H1 (cell line): ENCODE data around the gene ZNF521. TPM values are rescaled to one million over a fixed set of nuclear protein-coding genes. Genes with fewer than 3 reads are reported as not detected.

Experiments used
- CTCF ChIA-PET: fragments of 300-600 bp; sonication (Branson Sonifier 250); formaldehyde crosslinking; loops from one replicate; lab custom pipeline; 2021; ENCODE audit not compliant: partially characterized antibody; lab: Charles Lee
- POLR2A ChIA-PET: fragments of 300-600 bp; sonication (Branson Sonifier 250); formaldehyde crosslinking; loops from one replicate; lab custom pipeline; 2021; ENCODE audit warnings: inconsistent platforms; ENCODE audit not compliant: partially characterized antibody; lab: Charles Lee
- DNase-seq, 2 experiments: peaks; one replicate each; pipeline versions ENCODE4 v3.0.0 to v3.0.0-alpha.2; 2010 to 2022; ENCODE audit warnings: low spot score in 2 of 2, low read depth in 1 of 2, mixed read lengths in 1 of 2
- FAIRE-seq: peaks from 2 replicates; lab custom pipeline; 2011; peaks lifted over from hg19 to GRCh38; lab: Jason Lieb, UNC
- H2AFZ ChIP-seq: 2 replicates; pipeline ENCODE4 v1.8.1; 2012; ENCODE audit warnings: low read length, inconsistent platforms
- H2AK5ac ChIP-seq: 2 replicates; pipeline ENCODE4 v1.6.1; 2013; ENCODE audit warnings: low read depth, low read length
- H2BK120ac ChIP-seq: replicated peaks from 2 replicates; pipeline ENCODE3; 2013; ENCODE audit warnings: low read depth, low read length, inconsistent platforms
- H2BK12ac ChIP-seq: 2 replicates; pipeline ENCODE4 v1.6.1; 2013; ENCODE audit warnings: low read depth, low read length
- H2BK15ac ChIP-seq: 2 replicates; pipeline ENCODE4 v1.6.1; 2013; ENCODE audit warnings: low read length
- H2BK20ac ChIP-seq: 2 replicates; pipeline ENCODE4 v1.6.1; 2013; ENCODE audit warnings: low read length
- H2BK5ac ChIP-seq: 2 replicates; pipeline ENCODE4 v1.6.1; 2013; ENCODE audit warnings: low read depth, low read length
- H3K14ac ChIP-seq: 2 replicates; pipeline ENCODE4 v1.6.1; 2013; ENCODE audit warnings: inconsistent platforms; ENCODE audit not compliant: insufficient read length
- H3K18ac ChIP-seq: 2 replicates; pipeline ENCODE4 v1.6.1; 2013; ENCODE audit warnings: low read length; ENCODE audit errors: extremely low read depth
- H3K23ac ChIP-seq: 2 replicates; pipeline ENCODE4 v1.6.1; 2013; ENCODE audit warnings: inconsistent platforms; ENCODE audit not compliant: insufficient read length
- H3K23me2 ChIP-seq: 2 replicates; pipeline ENCODE4 v1.6.1; 2013; ENCODE audit warnings: low read depth, low read length
- H3K27ac ChIP-seq: 2 replicates; pipeline ENCODE4 v1.6.1; 2011; ENCODE audit warnings: low read depth, low read length, inconsistent platforms
- H3K27me3 ChIP-seq, 4 experiments: replicated peaks in 1 of 4; 1 replicate in 1 of 4; 2 replicates in 3 of 4; pipeline versions ENCODE4 v1.6.1 to v1.8.1; 2011 to 2013; ENCODE audit warnings: low read length in 3 of 4, mild to moderate bottlenecking in 3 of 4, inconsistent platforms in 2 of 4, mixed read lengths in 2 of 4, moderate library complexity in 1 of 4; ENCODE audit not compliant: control insufficient read depth in 3 of 4, insufficient read depth in 3 of 4; ENCODE audit errors: extremely low read depth in 1 of 4
- H3K36me3 ChIP-seq, 4 experiments: 2 replicates each; pipeline versions ENCODE4 v1.6.1 to v1.8.1; 2011 to 2013; ENCODE audit warnings: mild to moderate bottlenecking in 4 of 4, low read length in 3 of 4, moderate library complexity in 2 of 4, control low read depth in 1 of 4, inconsistent platforms in 1 of 4; ENCODE audit not compliant: insufficient read depth in 4 of 4, control insufficient read depth in 2 of 4
- H3K4ac ChIP-seq: replicated peaks from 2 replicates; pipeline ENCODE3; 2013; ENCODE audit warnings: low read length, low read depth, mixed read lengths, inconsistent platforms; ENCODE audit not compliant: insufficient read length
- H3K4me1 ChIP-seq, 4 experiments: replicated peaks in 1 of 4; 1 replicate in 1 of 4; 2 replicates in 3 of 4; pipeline versions ENCODE4 v1.6.1 to v1.8.1; 2011 to 2013; ENCODE audit warnings: low read length in 3 of 4, inconsistent platforms in 2 of 4, mixed read lengths in 1 of 4; ENCODE audit not compliant: insufficient read depth in 4 of 4, control insufficient read depth in 3 of 4
- H3K4me2 ChIP-seq, 2 experiments: 2 replicates each; pipeline versions ENCODE4 v1.6.1 to v1.8.1; 2011 to 2013; ENCODE audit warnings: low read depth in 2 of 2, low read length in 2 of 2, control low read depth in 1 of 2, inconsistent platforms in 1 of 2, mild to moderate bottlenecking in 1 of 2; ENCODE audit not compliant: insufficient read depth in 1 of 2
- H3K4me3 ChIP-seq, 4 experiments: fragments of 200-600, 300-600 bp in 1 of 4; sonication (generic), shearing (Covaris generic), sonication (Bioruptor Twin) in 1 of 4; 2 replicates each; pipeline versions ENCODE4 v1.5.1 to v1.8.1; 2011 to 2016; ENCODE audit warnings: low read length in 4 of 4, low read depth in 3 of 4, control low read depth in 2 of 4, inconsistent platforms in 2 of 4, mild to moderate bottlenecking in 2 of 4, mixed read lengths in 1 of 4, moderate library complexity in 1 of 4; ENCODE audit not compliant: insufficient read depth in 2 of 4; ENCODE audit errors: extremely low read depth in 1 of 4
- H3K56ac ChIP-seq: replicated peaks from 2 replicates; pipeline ENCODE3; 2013; ENCODE audit warnings: low read depth, mild to moderate bottlenecking, mixed read lengths, low read length, inconsistent platforms; ENCODE audit not compliant: insufficient read length
- H3K79me1 ChIP-seq: 2 replicates; pipeline ENCODE4 v1.6.1; 2013; ENCODE audit warnings: low read depth, low read length, control low read depth
- H3K79me2 ChIP-seq, 2 experiments: 2 replicates each; pipeline versions ENCODE4 v1.6.1 to v1.8.1; 2012 to 2013; ENCODE audit warnings: low read length in 2 of 2, mild to moderate bottlenecking in 2 of 2, inconsistent platforms in 1 of 2; ENCODE audit not compliant: insufficient read depth in 2 of 2, control insufficient read depth in 1 of 2
- H3K9ac ChIP-seq, 4 experiments: replicated peaks in 1 of 4; 1 replicate in 1 of 4; 2 replicates in 3 of 4; pipeline versions ENCODE4 v1.6.1 to v1.8.1; 2011 to 2013; ENCODE audit warnings: low read depth in 3 of 4, low read length in 3 of 4, control low read depth in 2 of 4, mild to moderate bottlenecking in 2 of 4, moderate library complexity in 2 of 4, inconsistent platforms in 1 of 4; ENCODE audit errors: extremely low read depth in 1 of 4
- H3K9me3 ChIP-seq, 2 experiments: 2 replicates each; pipeline versions ENCODE4 v1.6.1 to v1.8.1; 2012 to 2013; ENCODE audit warnings: mild to moderate bottlenecking in 2 of 2, moderate library complexity in 2 of 2, control low read depth in 1 of 2, inconsistent platforms in 1 of 2, low read depth in 1 of 2, low read length in 1 of 2, mixed read lengths in 1 of 2; ENCODE audit not compliant: insufficient read depth in 2 of 2
- H4K20me1 ChIP-seq, 2 experiments: replicated peaks in 1 of 2; 2 replicates each; pipeline versions ENCODE3 to v1.8.1; 2011 to 2013; ENCODE audit warnings: inconsistent platforms in 2 of 2, low read length in 2 of 2, mild to moderate bottlenecking in 1 of 2; ENCODE audit not compliant: insufficient read depth in 2 of 2, control insufficient read depth in 1 of 2
- H4K5ac ChIP-seq: 2 replicates; pipeline ENCODE4 v1.6.1; 2013; ENCODE audit warnings: low read length, low read depth, mixed read lengths, inconsistent platforms; ENCODE audit not compliant: insufficient read length
- H4K8ac ChIP-seq: 2 replicates; pipeline ENCODE4 v1.8.0; 2013; ENCODE audit warnings: mild to moderate bottlenecking, moderate library complexity, low read length, inconsistent platforms; ENCODE audit not compliant: insufficient read depth; ENCODE audit errors: extremely low read depth
- H4K91ac ChIP-seq: replicated peaks from 2 replicates; pipeline ENCODE3; 2013; ENCODE audit warnings: low read length, mixed read lengths, inconsistent platforms; ENCODE audit not compliant: insufficient read length
- EGR1 ChIP-seq: IDR thresholded peaks from 2 replicates; pipeline ENCODE4 v1.6.1; 2011; ENCODE audit warnings: low read depth, low read length, borderline replicate concordance
- KDM1A ChIP-seq: fragments of 200-600, 300-600 bp; sonication (generic); IDR thresholded peaks from 2 replicates; pipeline ENCODE4 v1.7.1; 2016; ENCODE audit warnings: mild to moderate bottlenecking, low read length, borderline replicate concordance
- TAF1 ChIP-seq: IDR thresholded peaks from 2 replicates; pipeline ENCODE4 v1.6.1; 2011; ENCODE audit warnings: mild to moderate bottlenecking, low read depth, low read length
- YY1 ChIP-seq: IDR thresholded peaks from 2 replicates; pipeline ENCODE4 v1.6.1; 2011; ENCODE audit warnings: low read depth, mild to moderate bottlenecking, low read length
- WGBS, 2 experiments: shearing (Covaris generic) in 1 of 2; methylation state at CpG; one replicate each; pipeline versions ENCODE4 v1.1.6 to v1.1.7; 2013 to 2015; ENCODE audit warnings: low lambda C conversion rate in 2 of 2, mixed read lengths in 2 of 2, inconsistent platforms in 1 of 2, low coverage in 1 of 2, missing lambda C conversion rate in 1 of 2; ENCODE audit not compliant: insufficient replicate concordance in 2 of 2, insufficient coverage in 1 of 2, insufficient read length in 1 of 2; ENCODE audit errors: extremely low coverage in 1 of 2, missing lambda C conversion rate in 1 of 2; 5-methylcytosine and 5-hydroxymethylcytosine counted together
- polyA plus RNA-seq, 7 experiments: library from polyadenylated mRNA; depleted of rRNA in 3 of 7; stranded (reverse) in 5 of 7; unstranded in 2 of 7; fragments of >200 nt in 5 of 7; fragments of 200-250 nt in 2 of 7; gene quantifications; 1 replicate in 5 of 7; 2 replicates in 1 of 7; 4 replicates in 1 of 7; pipeline versions ENCODE4 v1.2.1 to v1.2.3, GENCODE V29; 2011 to 2013; ENCODE audit warnings: missing spikeins in 2 of 7, mixed read lengths in 2 of 7
- total RNA-seq: library from RNA; stranded (reverse); fragmentation: NEBNext Ultra II Directional; extraction: Animal tissue kit (Norgen Biotek cat#: 25700); gene quantifications from 2 replicates; pipeline ENCODE4 v1.2.1, GENCODE V29; 2021

The ZNF521 gene
- total and polyA plus RNA-seq, 2 of the 8 experiments (the other 6 are each of a cell fraction or from before 2014, with no cell fraction given): 9.5 to 15.8 TPM

DNA sequence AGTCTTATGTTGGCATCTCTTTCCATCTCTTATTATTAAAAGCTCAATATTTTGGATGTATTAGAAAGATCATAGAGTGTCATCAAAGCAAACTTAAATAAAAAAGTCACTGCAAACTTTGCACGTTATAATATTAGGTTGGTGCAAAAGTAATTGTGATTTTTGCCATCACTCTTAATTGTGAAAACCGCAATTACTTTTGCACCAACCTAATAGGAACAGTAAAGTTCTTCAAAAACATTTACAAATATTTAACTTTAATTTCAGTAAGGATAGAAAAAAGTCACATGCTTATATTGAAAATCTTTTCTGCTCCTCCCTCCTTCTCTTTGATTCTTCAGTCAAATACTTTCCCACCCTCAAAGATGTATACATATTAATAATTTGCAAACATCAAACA is 51.5 kb downstream of the ZNF521 start:
- Histone ChIP-seq H3K4me1 (no peaks in the 10 kb centered on the region), H3K79me2 (no peaks in the 10 kb centered on the region), H2BK15ac (no peak overlapping the region), H4K20me1 (peaks cover 0 to 2% of the 10 kb centered on the region in 2 experiments), H3K27ac (no peak overlapping the region), H4K5ac (no peak overlapping the region), H3K9me3 (no peaks in the 10 kb centered on the region), H3K79me1 (peaks cover 3% of the 10 kb centered on the region; the same call in 1 of the 2 replicates), H3K27me3 (no peaks in the 10 kb centered on the region), H3K9ac (no peak overlapping the region), H3K4me3 (no peak overlapping the region), H3K18ac (no peak overlapping the region), H3K23ac (no peak overlapping the region), H3K14ac (no peak overlapping the region), H3K36me3 (no peaks in the 10 kb centered on the region; a peak in 1 of 8 replicates), H2AFZ (no peak overlapping the region), H2AK5ac (no peak overlapping the region), H4K8ac (no peak overlapping the region), H3K23me2 (no peaks in the 10 kb centered on the region; the same call in 1 of the 2 replicates), H2BK12ac (no peak overlapping the region), H4K91ac (no peak overlapping the region), H3K56ac (no peak overlapping the region), H2BK5ac (no peak overlapping the region), H2BK120ac (no peak overlapping the region), H3K4me2 (no peak overlapping the region), H3K4ac (no peak overlapping the region), H2BK20ac (no peak overlapping the region)
- ChIA-PET POLR2A (no interaction called here), CTCF (interaction anchor here (1.3 to 2.6 kb wide), 3 partner anchors 8 to 11 kb away, joined by 4 to 12 read pairs (median 4); no protein-coding TSS in a partner anchor)
- TF ChIP-seq EGR1 (no peak), TAF1 (no peak), YY1 (no peak), KDM1A (no peak)
- DNase-seq (no peak), FAIRE-seq (no peak)
- WGBS, 2 experiments: 84% methylated on average over 2 of the region's 2 CpGs; no CpG with 5 or more reads in 1 of the 2 experiments
